Gastroesophageal sphincter (tissue), 4 donors: ENCODE results near the gene ADIRF. TPM values are rescaled to one million over a fixed set of nuclear protein-coding genes. Genes with fewer than 3 reads are reported as not detected.
"Not testable (repeated sequence)": the region's sequence is repeated elsewhere in the genome, so short reads cannot be mapped to it uniquely, and the experiment has no call there.

Source experiments
- ATAC-seq: fragments of 150-250 bp; one replicate; pipeline ENCODE4 v1.9.1; 2016; ENCODE audit warnings: mild to moderate bottlenecking, moderate library complexity
- H3K27ac ChIP-seq, 4 donors: fragments of 200-600 bp; sonication (generic) in 3 of 4; 1 replicate in 3 of 4; 2 replicates in 1 of 4; pipeline ENCODE4 v1.5.1; 2016 to 2019
- H3K27me3 ChIP-seq: fragments of 200-600 bp; sonication (generic); one replicate; pipeline ENCODE4 v1.5.1; 2019
- H3K36me3 ChIP-seq, 2 donors: fragments of 200-600 bp; sonication (generic); one replicate each; pipeline ENCODE4 v1.5.1; 2019; ENCODE audit warnings: control low read depth in 1 of 2
- H3K4me1 ChIP-seq, 3 donors: fragments of 200-600 bp; sonication (generic); 1 replicate in 2 of 3; 2 replicates in 1 of 3; pipeline ENCODE4 v1.5.1; 2016 to 2019; ENCODE audit warnings: control low read depth in 2 of 3
- H3K4me3 ChIP-seq, 2 donors: fragments of 200-600 bp; sonication (generic); one replicate each; pipeline ENCODE4 v1.5.1; 2019; ENCODE audit warnings: mild to moderate bottlenecking in 1 of 2, moderate library complexity in 1 of 2
- H3K9me3 ChIP-seq, 3 donors: fragments of 200-600 bp; sonication (generic); one replicate each; pipeline ENCODE4 v1.5.1; 2017 to 2019; ENCODE audit warnings: control low read depth in 2 of 3
- CTCF ChIP-seq, 4 experiments: fragments of 200-600 bp in 2 of 4; fragments of 450-650 bp in 2 of 4; sonication (generic) in 1 of 4; IDR thresholded peaks; one replicate each; pipeline ENCODE4 v1.5.1; 2017 to 2019; ENCODE audit warnings: antibody characterized with exemption in 4 of 4, mild to moderate bottlenecking in 2 of 4, moderate library complexity in 2 of 4
- EP300 ChIP-seq: sonication (generic); formaldehyde crosslinking; IDR thresholded peaks from one replicate; pipeline ENCODE4 v1.6.1; 2017; ENCODE audit warnings: antibody characterized with exemption, mild to moderate bottlenecking
- POLR2A ChIP-seq, 2 donors: fragments of 450-650 bp; IDR thresholded peaks; one replicate each; pipeline ENCODE4 v1.6.1; 2017; ENCODE audit warnings: antibody characterized with exemption in 2 of 2, mild to moderate bottlenecking in 2 of 2, moderate library complexity in 1 of 2
- POLR2AphosphoS5 ChIP-seq: sonication (generic); formaldehyde crosslinking; IDR thresholded peaks from one replicate; pipeline ENCODE4 v1.6.1; 2017; ENCODE audit warnings: antibody characterized with exemption
- WGBS, 2 donors: methylation state at CpG; one replicate each; pipeline ENCODE4 v1.1.5; 2018; ENCODE audit warnings: low coverage in 1 of 2; 5-methylcytosine and 5-hydroxymethylcytosine counted together
- total RNA-seq, 4 donors: library from RNA; depleted of rRNA; stranded (reverse); fragments of >200 nt; gene quantifications; one replicate each; pipeline ENCODE4 v1.1.0, GENCODE V29; 2016

Gene ADIRF
- total RNA-seq, 4 donors from 2014 or later, result 36.5 to 408 (median 149) TPM

- ATAC-seq, result peak; percentile 86
- Histone ChIP-seq H3K36me3 (no peaks in the 10 kb centered on the region), H3K9me3 (no peaks in the 10 kb centered on the region), H3K27ac (peak overlapping the region; percentile 4 to 79 (median 68)), H3K4me1 (peaks cover 4 to 41% (median 18%) of the 10 kb centered on the region in 3 donors), H3K4me3 (no peak overlapping the region), H3K27me3 (no peaks in the 10 kb centered on the region)
- 0 to 20% methylated on average over 2 to 3 of the region's 3 CpGs for WGBS, 2 donors
- TF ChIP-seq POLR2A (IDR thresholded peaks at IDR 0.05) (no peak), POLR2AphosphoS5 (peak; percentile 54), CTCF (IDR thresholded peaks at IDR 0.05) (no peak), EP300 (no peak)
Measured at GRCh38 chr10:86979977-86980448, 11.7 kb downstream of the ADIRF start.

- peak; percentile 23 for ATAC-seq
- not testable (repeated sequence) for H3K4me3 ChIP-seq, H3K27me3 ChIP-seq, H3K36me3 ChIP-seq, H3K9me3 ChIP-seq
- peaks cover 4 to 41% (median 18%) of the 10 kb centered on the region in 3 donors for H3K4me1 ChIP-seq
- H3K27ac ChIP-seq, result peak overlapping the region in 3 of 4 donors; percentile 61 to 79 (median 76)
- WGBS, 2 donors, result 66 to 92% methylated on average over 2 to 4 of the region's 6 CpGs
Measured at GRCh38 chr10:86981020-86981419, 12.7 kb downstream of the ADIRF start.

GRCh38 chr10:86981716-86982115 lies 13.4 kb downstream of the ADIRF start:
- no peak for ATAC-seq
- WGBS, 2 donors, result 84 to 91% methylated on average over 4 to 5 of the region's 5 CpGs
- peaks cover 4 to 41% (median 18%) of the 10 kb centered on the region in 3 donors for H3K4me1 ChIP-seq
- H3K9me3 ChIP-seq, result no peaks in the 10 kb centered on the region
- H3K27me3 ChIP-seq, result no peaks in the 10 kb centered on the region
- no peak overlapping the region for H3K4me3 ChIP-seq
- peaks cover 0 to 7% of the 10 kb centered on the region in 2 donors for H3K36me3 ChIP-seq
- H3K27ac ChIP-seq, result no peak overlapping the region
- TF ChIP-seq EP300 (no peak), POLR2AphosphoS5 (no peak), CTCF (IDR thresholded peaks at IDR 0.05) (no peak), POLR2A (IDR thresholded peaks at IDR 0.05) (no peak)

- not testable (repeated sequence) for H3K27ac ChIP-seq, H3K9me3 ChIP-seq, H3K36me3 ChIP-seq, H3K27me3 ChIP-seq, H3K4me3 ChIP-seq, ATAC-seq
- WGBS, 2 donors, result 87 to 92% methylated on average over 2 to 3 of the region's 4 CpGs
- H3K4me1 ChIP-seq, result peaks cover 4 to 19% (median 12%) of the 10 kb centered on the region in 3 donors
Measured at GRCh38 chr10:86984498-86984897, 16.2 kb downstream of the ADIRF start.

- WGBS, 2 donors, result 64 to 67% methylated on average over 1 of the region's 1 CpG
- H3K27ac ChIP-seq, result no peak overlapping the region
Measured at GRCh38 chr10:86988520-86988919, 20.2 kb downstream of the ADIRF start.

GRCh38 chr10:86991362-86991761 lies 23.1 kb downstream of the ADIRF start:
- not testable (repeated sequence) for H3K4me3 ChIP-seq, H3K4me1 ChIP-seq, H3K27ac ChIP-seq, ATAC-seq, H3K27me3 ChIP-seq, H3K9me3 ChIP-seq
- 69 to 84% methylated on average over 11 to 12 of the region's 12 CpGs for WGBS, 2 donors
- H3K36me3 ChIP-seq, result peaks cover 0 to 49% of the 10 kb centered on the region in 2 donors

More at GRCh38 chr10:86988520-86988919, 20.2 kb downstream of the ADIRF start:
- H3K9me3 ChIP-seq, result no peaks in the 10 kb centered on the region
- no peaks in the 10 kb centered on the region for H3K4me1 ChIP-seq
- no peak overlapping the region for H3K4me3 ChIP-seq
- no peak for ATAC-seq
- no peaks in the 10 kb centered on the region for H3K27me3 ChIP-seq
- TF ChIP-seq EP300 (no peak), POLR2AphosphoS5 (no peak), POLR2A (IDR thresholded peaks at IDR 0.05) (no peak), CTCF (IDR thresholded peaks at IDR 0.05) (no peak)
- H3K36me3 ChIP-seq, result peaks cover 0 to 24% of the 10 kb centered on the region in 2 donors
